HG02798 (cell line): ENCODE results near the gene PLPPR1.

Source experiments
- ATAC-seq: cut with Tn5 transposase; IDR thresholded peaks from one replicate; pipeline ENCODE4 v1.9.1; 2021; ENCODE audit warnings: mild to moderate bottlenecking; ENCODE audit not compliant: unreplicated experiment, poor library complexity

PLPPR1 gene

GRCh38 chr9:101333490-101333889 is 305.0 kb downstream of the PLPPR1 start:
- no peak for ATAC-seq

- no peak for ATAC-seq
These were observed 305.6 kb downstream of the PLPPR1 start for GRCh38 chr9:101333926-101334702.

- ATAC-seq, result no peak
These were observed 307.6 kb downstream of the PLPPR1 start for GRCh38 chr9:101336091-101336490.

- no peak for ATAC-seq
These were observed 308.7 kb downstream of the PLPPR1 start for GRCh38 chr9:101337237-101337636.

- no peak for ATAC-seq
These were observed 313.4 kb downstream of the PLPPR1 start for GRCh38 chr9:101341958-101342357.

GRCh38 chr9:101342595-101342994 is 314.1 kb downstream of the PLPPR1 start:
- no peak for ATAC-seq

GRCh38 chr9:101350285-101350684 is 321.8 kb downstream of the PLPPR1 start:
- ATAC-seq, result no peak

GRCh38 chr9:101352892-101353463 is 324.5 kb downstream of the PLPPR1 start:
- no peak for ATAC-seq

GRCh38 chr9:101353683-101354082 is 325.2 kb downstream of the PLPPR1 start:
- no peak for ATAC-seq

GRCh38 chr9:101354143-101354764 is 325.7 kb downstream of the PLPPR1 start:
- no peak for ATAC-seq

- ATAC-seq, result no peak
These were observed 326.5 kb downstream of the PLPPR1 start for GRCh38 chr9:101354765-101355708.

GRCh38 chr9:101356619-101357018 is 328.1 kb downstream of the PLPPR1 start:
- no peak for ATAC-seq

- ATAC-seq, result no peak
These were observed 331.2 kb downstream of the PLPPR1 start for GRCh38 chr9:101359679-101360078.

GRCh38 chr9:101360647-101361046 is 332.1 kb downstream of the PLPPR1 start:
- ATAC-seq, result no peak

- no peak for ATAC-seq
These were observed 333.9 kb downstream of the PLPPR1 start for GRCh38 chr9:101362450-101362849.

- ATAC-seq, result no peak
These were observed 336.7 kb downstream of the PLPPR1 start for GRCh38 chr9:101365181-101365580.

GRCh38 chr9:101366038-101366756 is 337.7 kb downstream of the PLPPR1 start:
- no peak for ATAC-seq

GRCh38 chr9:101367323-101367722 is 338.8 kb downstream of the PLPPR1 start:
- no peak for ATAC-seq

GRCh38 chr9:101369286-101369685 is 340.8 kb downstream of the PLPPR1 start:
- no peak for ATAC-seq
